Measurements from ENCODE around the gene MORN1.

Gene MORN1

DNA sequence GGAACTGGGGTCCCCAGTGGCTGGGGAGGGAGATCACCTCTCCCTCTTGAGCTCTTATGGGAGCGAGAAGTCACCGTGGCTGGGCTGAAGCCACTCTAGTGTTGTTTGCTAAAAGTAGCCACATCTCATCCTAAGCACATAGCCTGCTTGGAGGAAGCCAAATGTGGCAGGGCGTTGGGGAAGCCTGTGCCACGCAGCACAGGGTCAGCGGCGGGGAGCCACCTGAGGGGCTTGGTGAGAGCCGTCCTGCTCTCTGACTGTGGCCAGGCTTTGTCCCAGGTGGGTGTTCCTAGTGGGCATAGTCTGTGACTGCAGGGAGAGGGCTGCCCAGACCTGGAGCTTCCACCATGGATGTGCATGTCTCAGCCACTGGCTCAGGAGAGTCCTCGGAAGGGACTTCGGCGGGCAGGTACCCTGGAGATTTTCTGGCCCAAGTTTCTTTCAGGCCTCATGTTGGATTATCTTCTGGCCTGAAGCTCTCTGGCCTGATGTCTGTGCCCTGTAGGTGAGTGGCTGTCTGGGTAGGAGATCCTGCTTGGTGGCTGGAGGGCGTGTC, 38.9 kb downstream of the MORN1 start:
- no peak for ATAC-seq
- no peak for TF ChIP-seq RARB (CRISPR knock-in tag; IDR thresholded peaks at IDR 0.05)
- TF ChIP-seq, protein P1, sequence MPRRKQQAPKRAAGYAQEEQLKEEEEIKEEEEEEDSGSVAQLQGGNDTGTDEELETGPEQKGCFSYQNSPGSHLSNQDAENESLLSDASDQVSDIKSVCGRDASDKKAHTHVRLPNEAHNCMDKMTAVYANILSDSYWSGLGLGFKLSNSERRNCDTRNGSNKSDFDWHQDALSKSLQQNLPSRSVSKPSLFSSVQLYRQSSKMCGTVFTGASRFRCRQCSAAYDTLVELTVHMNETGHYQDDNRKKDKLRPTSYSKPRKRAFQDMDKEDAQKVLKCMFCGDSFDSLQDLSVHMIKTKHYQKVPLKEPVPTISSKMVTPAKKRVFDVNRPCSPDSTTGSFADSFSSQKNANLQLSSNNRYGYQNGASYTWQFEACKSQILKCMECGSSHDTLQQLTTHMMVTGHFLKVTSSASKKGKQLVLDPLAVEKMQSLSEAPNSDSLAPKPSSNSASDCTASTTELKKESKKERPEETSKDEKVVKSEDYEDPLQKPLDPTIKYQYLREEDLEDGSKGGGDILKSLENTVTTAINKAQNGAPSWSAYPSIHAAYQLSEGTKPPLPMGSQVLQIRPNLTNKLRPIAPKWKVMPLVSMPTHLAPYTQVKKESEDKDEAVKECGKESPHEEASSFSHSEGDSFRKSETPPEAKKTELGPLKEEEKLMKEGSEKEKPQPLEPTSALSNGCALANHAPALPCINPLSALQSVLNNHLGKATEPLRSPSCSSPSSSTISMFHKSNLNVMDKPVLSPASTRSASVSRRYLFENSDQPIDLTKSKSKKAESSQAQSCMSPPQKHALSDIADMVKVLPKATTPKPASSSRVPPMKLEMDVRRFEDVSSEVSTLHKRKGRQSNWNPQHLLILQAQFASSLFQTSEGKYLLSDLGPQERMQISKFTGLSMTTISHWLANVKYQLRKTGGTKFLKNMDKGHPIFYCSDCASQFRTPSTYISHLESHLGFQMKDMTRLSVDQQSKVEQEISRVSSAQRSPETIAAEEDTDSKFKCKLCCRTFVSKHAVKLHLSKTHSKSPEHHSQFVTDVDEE (CRISPR knock-in tag; IDR thresholded peaks at IDR 0.05), result no peak
- TF ChIP-seq ARNTL (CRISPR knock-in tag; IDR thresholded peaks at IDR 0.05; ENCODE audit: borderline replicate concordance, low read depth), result no peak
- TF ChIP-seq, protein P2, sequence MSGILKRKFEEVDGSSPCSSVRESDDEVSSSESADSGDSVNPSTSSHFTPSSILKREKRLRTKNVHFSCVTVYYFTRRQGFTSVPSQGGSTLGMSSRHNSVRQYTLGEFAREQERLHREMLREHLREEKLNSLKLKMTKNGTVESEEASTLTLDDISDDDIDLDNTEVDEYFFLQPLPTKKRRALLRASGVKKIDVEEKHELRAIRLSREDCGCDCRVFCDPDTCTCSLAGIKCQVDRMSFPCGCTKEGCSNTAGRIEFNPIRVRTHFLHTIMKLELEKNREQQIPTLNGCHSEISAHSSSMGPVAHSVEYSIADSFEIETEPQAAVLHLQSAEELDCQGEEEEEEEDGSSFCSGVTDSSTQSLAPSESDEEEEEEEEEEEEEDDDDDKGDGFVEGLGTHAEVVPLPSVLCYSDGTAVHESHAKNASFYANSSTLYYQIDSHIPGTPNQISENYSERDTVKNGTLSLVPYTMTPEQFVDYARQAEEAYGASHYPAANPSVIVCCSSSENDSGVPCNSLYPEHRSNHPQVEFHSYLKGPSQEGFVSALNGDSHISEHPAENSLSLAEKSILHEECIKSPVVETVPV (CRISPR knock-in tag; IDR thresholded peaks at IDR 0.05), result no peak
- TF ChIP-seq TCF4 (CRISPR knock-in tag; IDR thresholded peaks at IDR 0.05; ENCODE audit: borderline replicate concordance), result no peak
- no peak for TF ChIP-seq ZC3H10 (CRISPR knock-in tag; IDR thresholded peaks at IDR 0.05)
- no peak for TF ChIP-seq BACH2 (CRISPR knock-in tag; IDR thresholded peaks at IDR 0.05; ENCODE audit: borderline replicate concordance)
- no peak for TF ChIP-seq ZNF70 (CRISPR knock-in tag; IDR thresholded peaks at IDR 0.05)
- TF ChIP-seq ZNF565 (CRISPR knock-in tag; conservative IDR thresholded peaks at IDR 0.05; ENCODE audit: low read depth), result no peak
- TF ChIP-seq ESRRG (CRISPR knock-in tag; IDR thresholded peaks at IDR 0.05), result no peak
- TF ChIP-seq, protein P3, sequence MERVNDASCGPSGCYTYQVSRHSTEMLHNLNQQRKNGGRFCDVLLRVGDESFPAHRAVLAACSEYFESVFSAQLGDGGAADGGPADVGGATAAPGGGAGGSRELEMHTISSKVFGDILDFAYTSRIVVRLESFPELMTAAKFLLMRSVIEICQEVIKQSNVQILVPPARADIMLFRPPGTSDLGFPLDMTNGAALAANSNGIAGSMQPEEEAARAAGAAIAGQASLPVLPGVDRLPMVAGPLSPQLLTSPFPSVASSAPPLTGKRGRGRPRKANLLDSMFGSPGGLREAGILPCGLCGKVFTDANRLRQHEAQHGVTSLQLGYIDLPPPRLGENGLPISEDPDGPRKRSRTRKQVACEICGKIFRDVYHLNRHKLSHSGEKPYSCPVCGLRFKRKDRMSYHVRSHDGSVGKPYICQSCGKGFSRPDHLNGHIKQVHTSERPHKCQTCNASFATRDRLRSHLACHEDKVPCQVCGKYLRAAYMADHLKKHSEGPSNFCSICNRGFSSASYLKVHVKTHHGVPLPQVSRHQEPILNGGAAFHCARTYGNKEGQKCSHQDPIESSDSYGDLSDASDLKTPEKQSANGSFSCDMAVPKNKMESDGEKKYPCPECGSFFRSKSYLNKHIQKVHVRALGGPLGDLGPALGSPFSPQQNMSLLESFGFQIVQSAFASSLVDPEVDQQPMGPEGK (CRISPR knock-in tag; IDR thresholded peaks at IDR 0.05; ENCODE audit: borderline replicate concordance), result no peak
- TF ChIP-seq PPARA (CRISPR knock-in tag; IDR thresholded peaks at IDR 0.05; ENCODE audit: borderline replicate concordance), result no peak
- TF ChIP-seq ZFP3 (CRISPR knock-in tag; IDR thresholded peaks at IDR 0.05), result no peak
- no peak for TF ChIP-seq ZNF8 (CRISPR knock-in tag; IDR thresholded peaks at IDR 0.05)
- TF ChIP-seq GLIS3 (CRISPR knock-in tag; IDR thresholded peaks at IDR 0.05), result no peak
- TF ChIP-seq CSDC2 (CRISPR knock-in tag; IDR thresholded peaks at IDR 0.05), result no peak
- no peak for TF ChIP-seq ISL1 (CRISPR knock-in tag; IDR thresholded peaks at IDR 0.05)
- TF ChIP-seq CREB5 (CRISPR knock-in tag; IDR thresholded peaks at IDR 0.05; ENCODE audit: low read depth), result no peak

DNA sequence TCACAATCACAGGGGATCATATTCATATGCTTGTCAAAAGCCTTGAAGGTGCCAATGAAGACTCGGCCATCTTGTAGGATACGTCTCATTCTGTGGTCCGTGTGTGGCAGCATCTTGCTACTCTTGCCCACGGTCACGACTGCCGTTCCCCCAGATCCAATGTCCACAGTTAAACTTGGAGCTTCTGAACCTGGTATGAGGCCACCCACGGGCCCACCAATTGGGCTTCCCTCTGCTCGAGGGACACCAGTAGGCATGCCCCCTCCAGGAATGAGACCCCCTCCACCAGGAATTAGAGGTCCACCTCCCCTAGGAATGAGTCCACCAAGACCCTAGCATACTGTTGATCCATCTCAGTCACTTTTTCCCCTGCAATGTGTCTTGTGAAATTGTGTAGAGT, 39.6 kb downstream of the MORN1 start:
- TF ChIP-seq TCF4 (CRISPR knock-in tag; IDR thresholded peaks at IDR 0.05; ENCODE audit: borderline replicate concordance) (no peak), SNAI2 (CRISPR knock-in tag; IDR thresholded peaks at IDR 0.05) (no peak)
- no peak for ATAC-seq

GRCh38 chr1:2350911-2351655, 40.3 kb downstream of the MORN1 start:
- TF ChIP-seq PPARA (CRISPR knock-in tag; IDR thresholded peaks at IDR 0.05; ENCODE audit: borderline replicate concordance), result no peak
- no peak for TF ChIP-seq OSR1 (CRISPR knock-in tag; IDR thresholded peaks at IDR 0.05)
- no peak for TF ChIP-seq RARB (CRISPR knock-in tag; IDR thresholded peaks at IDR 0.05)
- no peak for ATAC-seq

- ATAC-seq, result no peak
- TF ChIP-seq, protein P3 (CRISPR knock-in tag; IDR thresholded peaks at IDR 0.05; ENCODE audit: borderline replicate concordance), result no peak
- no peak for TF ChIP-seq ZNF8 (CRISPR knock-in tag; IDR thresholded peaks at IDR 0.05)
- no peak for TF ChIP-seq CSDC2 (CRISPR knock-in tag; IDR thresholded peaks at IDR 0.05)
- TF ChIP-seq OSR1 (CRISPR knock-in tag; IDR thresholded peaks at IDR 0.05), result no peak
- no peak for TF ChIP-seq ZFP30 (CRISPR knock-in tag; IDR thresholded peaks at IDR 0.05)
- TF ChIP-seq SNAI2 (CRISPR knock-in tag; IDR thresholded peaks at IDR 0.05), result no peak
- TF ChIP-seq, protein P1 (CRISPR knock-in tag; IDR thresholded peaks at IDR 0.05), result no peak
Measured at GRCh38 chr1:2350501-2350900, 40.9 kb downstream of the MORN1 start.
